Gastrocnemius medialis (tissue), 4 donors: ENCODE results near the gene CCDC33. TPM values are rescaled to one million over a fixed set of nuclear protein-coding genes. Genes with fewer than 3 reads are reported as not detected.

ENCODE experiments used
- ATAC-seq, 2 donors: fragments of 150-250 bp; one replicate each; pipeline ENCODE4 v1.9.1; 2016
- DNase-seq, 2 donors: peaks; one replicate each; pipeline ENCODE4 v3.0.0-alpha.2; 2019
- H3K27ac ChIP-seq, 4 donors: fragments of 200-600 bp; sonication (generic); 1 replicate in 1 of 4; 2 replicates in 3 of 4; pipeline ENCODE4 v1.5.1; 2016 to 2018; ENCODE audit warnings: mild to moderate bottlenecking in 2 of 4, moderate library complexity in 1 of 4
- H3K27me3 ChIP-seq, 3 donors: fragments of 200-600 bp; sonication (generic) in 2 of 3; 1 replicate in 1 of 3; 2 replicates in 2 of 3; pipeline versions ENCODE4 v1.5.1 to v1.6.0; 2016 to 2019; ENCODE audit warnings: mild to moderate bottlenecking in 1 of 3, moderate library complexity in 1 of 3
- H3K36me3 ChIP-seq, 2 donors: fragments of 200-600 bp; sonication (generic) in 1 of 2; one replicate each; pipeline ENCODE4 v1.5.1; 2017 to 2018
- H3K4me1 ChIP-seq, 2 donors: fragments of 200-600 bp; sonication (generic) in 1 of 2; one replicate each; pipeline ENCODE4 v1.5.1; 2016 to 2017; ENCODE audit warnings: mild to moderate bottlenecking in 2 of 2
- H3K4me3 ChIP-seq, 4 donors: fragments of 200-600 bp; sonication (generic) in 3 of 4; 1 replicate in 1 of 4; 2 replicates in 3 of 4; pipeline ENCODE4 v1.5.1; 2016 to 2019; ENCODE audit warnings: mild to moderate bottlenecking in 2 of 4
- H3K9me3 ChIP-seq, 3 donors: fragments of 200-600 bp; sonication (generic) in 2 of 3; 1 replicate in 1 of 3; 2 replicates in 2 of 3; pipeline ENCODE4 v1.5.1; 2016 to 2019
- POLR2A ChIP-seq, 2 donors: fragments of 450-650 bp; IDR thresholded peaks; one replicate each; pipeline ENCODE4 v1.6.1; 2017; ENCODE audit warnings: antibody characterized with exemption in 2 of 2, mild to moderate bottlenecking in 2 of 2, moderate library complexity in 2 of 2
- in situ Hi-C, 4 donors: fragments of 200-750 bp; cut with MboI; loops; one replicate each; pipeline versions ENCODE4 v1.15.0 to v1.8.0; 2017; ENCODE audit warnings: low sequenced_read_pairs in 4 of 4
- intact Hi-C: fragments of 100-400 bp; cut with DNase I; formaldehyde crosslinking; loops from one replicate; pipeline ENCODE4 v1.15.1; 2023; ENCODE audit warnings: low total_unique reads
- total RNA-seq, 4 donors: library from RNA; depleted of rRNA; stranded (reverse); fragments of >200 nt; gene quantifications; one replicate each; pipeline versions ENCODE4 v1.1.0 to v1.2.3, GENCODE V29; 2016
- TF ChIP-seq, protein P1 (sequence below), 5 experiments: fragments of 450-650 bp in 3 of 5; fragments of 200-600 bp in 2 of 5; sonication (generic) in 2 of 5; IDR thresholded peaks in 4 of 5; conservative IDR thresholded peaks in 1 of 5; 1 replicate in 4 of 5; 2 replicates in 1 of 5; pipeline ENCODE4 v1.5.1; 2016 to 2019; ENCODE audit warnings: antibody characterized with exemption in 5 of 5, mild to moderate bottlenecking in 3 of 5, moderate library complexity in 3 of 5

The CCDC33 gene
- total RNA-seq, 4 donors from 2014 or later: not detected

DNA sequence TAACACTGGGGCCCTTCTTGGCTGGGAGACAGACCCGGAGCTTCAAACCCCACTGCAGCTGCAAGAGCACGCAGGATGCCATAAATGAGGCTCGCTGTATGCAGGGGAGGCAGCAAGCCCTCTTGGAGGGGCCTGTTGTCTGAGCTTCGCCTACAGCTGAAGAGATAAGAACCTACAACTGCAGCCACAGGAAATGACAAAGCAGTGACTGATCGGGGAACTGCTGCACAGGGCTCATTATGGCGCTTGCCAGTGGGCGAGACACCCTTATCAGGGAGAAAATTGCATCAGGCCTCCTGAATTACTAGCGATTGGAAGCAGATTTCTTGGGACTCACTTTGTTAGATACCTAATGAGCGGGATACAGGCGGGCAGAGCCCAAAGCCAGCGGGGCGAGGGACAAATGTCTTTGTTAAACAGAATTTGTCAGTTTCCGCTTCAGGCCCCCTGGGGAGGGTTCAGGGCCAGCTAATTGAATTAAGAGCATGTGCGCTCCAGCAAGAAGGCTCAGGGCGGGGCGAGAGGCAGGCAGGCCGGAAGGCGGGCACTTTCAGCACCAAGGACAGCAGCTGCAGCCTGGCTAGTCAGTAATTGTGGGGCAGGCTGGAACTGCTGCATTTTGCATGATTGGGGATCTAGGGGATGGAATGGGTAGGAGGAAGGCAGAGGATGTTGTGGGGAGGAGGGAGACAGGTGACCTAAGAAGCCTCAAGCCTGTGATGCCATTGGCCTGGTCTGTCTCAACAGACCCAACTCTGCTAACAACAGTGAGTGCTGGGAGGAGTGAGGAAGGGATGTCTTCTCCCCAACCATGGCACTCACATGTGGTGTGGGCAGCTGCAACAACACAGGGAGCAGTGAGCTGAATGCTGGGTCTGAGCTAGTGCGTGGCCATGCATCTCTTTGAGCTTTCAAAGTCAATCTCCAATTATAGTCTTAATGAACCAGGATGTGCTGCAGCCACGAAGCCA lies 55.3 kb downstream of the CCDC33 start:
- in situ Hi-C loops: no loop called here
- TF ChIP-seq POLR2A (IDR thresholded peaks at IDR 0.05): no peak
- TF ChIP-seq, protein P1, sequence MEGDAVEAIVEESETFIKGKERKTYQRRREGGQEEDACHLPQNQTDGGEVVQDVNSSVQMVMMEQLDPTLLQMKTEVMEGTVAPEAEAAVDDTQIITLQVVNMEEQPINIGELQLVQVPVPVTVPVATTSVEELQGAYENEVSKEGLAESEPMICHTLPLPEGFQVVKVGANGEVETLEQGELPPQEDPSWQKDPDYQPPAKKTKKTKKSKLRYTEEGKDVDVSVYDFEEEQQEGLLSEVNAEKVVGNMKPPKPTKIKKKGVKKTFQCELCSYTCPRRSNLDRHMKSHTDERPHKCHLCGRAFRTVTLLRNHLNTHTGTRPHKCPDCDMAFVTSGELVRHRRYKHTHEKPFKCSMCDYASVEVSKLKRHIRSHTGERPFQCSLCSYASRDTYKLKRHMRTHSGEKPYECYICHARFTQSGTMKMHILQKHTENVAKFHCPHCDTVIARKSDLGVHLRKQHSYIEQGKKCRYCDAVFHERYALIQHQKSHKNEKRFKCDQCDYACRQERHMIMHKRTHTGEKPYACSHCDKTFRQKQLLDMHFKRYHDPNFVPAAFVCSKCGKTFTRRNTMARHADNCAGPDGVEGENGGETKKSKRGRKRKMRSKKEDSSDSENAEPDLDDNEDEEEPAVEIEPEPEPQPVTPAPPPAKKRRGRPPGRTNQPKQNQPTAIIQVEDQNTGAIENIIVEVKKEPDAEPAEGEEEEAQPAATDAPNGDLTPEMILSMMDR (IDR thresholded peaks at IDR 0.05 in 4 of 5, conservative IDR thresholded peaks at IDR 0.05 in 1 of 5): no peak
- Histone ChIP-seq H3K4me1 (no peaks in the 10 kb centered on the region), H3K9me3 (no peaks in the 10 kb centered on the region), H3K27me3 (peaks cover 0 to 11% (median 0%) of the 10 kb centered on the region in 3 donors), H3K4me3 (no peak overlapping the region), H3K36me3 (no peaks in the 10 kb centered on the region), H3K27ac (no peak overlapping the region)
- peak in 1 of 2 donors; percentile 30 for ATAC-seq
- peak; percentile 26 to 31 for DNase-seq
- intact Hi-C loops: no loop called here

DNA sequence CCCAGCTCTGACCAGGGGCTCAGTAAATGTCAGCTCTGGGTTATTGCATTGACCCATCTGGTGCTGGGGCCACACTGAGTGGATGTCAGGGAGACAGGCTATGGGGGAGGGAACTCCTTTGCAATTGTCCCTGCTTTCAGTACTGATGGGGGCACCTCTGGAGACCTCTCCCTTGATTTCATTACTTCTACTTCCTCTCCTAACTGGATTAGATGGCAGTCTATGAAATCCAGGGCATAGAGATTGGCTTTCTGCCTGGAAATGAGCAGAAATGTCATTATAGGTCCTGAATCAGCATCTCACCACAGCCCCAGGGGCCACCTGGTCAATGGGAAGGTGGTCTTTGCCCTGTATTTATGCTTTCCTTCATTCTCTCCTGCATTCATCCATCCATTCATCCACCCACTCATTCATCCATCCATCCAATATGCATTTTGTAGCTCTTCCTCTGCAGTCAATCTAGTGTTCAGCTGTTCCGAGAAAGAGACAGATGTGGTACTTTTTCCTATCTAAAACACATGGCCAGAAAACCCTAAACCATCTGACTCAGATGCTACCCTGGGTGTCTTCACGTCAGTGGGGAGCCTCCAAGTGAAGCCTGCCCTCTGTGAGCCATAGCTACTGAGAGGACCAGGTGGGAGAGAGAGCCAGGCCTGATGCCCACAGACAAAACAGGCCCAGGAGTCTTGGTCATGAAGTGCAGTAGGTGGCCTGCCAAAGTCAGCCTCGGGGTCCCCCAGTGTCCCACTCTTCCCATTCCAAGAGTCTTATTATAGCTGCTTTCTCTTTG lies 57.1 kb downstream of the CCDC33 start:
- DNase-seq (no peak), ATAC-seq (no peak)
- no peaks in the 10 kb centered on the region for H3K36me3 ChIP-seq
- peaks cover 0 to 11% (median 0%) of the 10 kb centered on the region in 3 donors for H3K27me3 ChIP-seq
- H3K4me3 ChIP-seq: no peak overlapping the region
- H3K4me1 ChIP-seq: no peaks in the 10 kb centered on the region
- no peaks in the 10 kb centered on the region for H3K9me3 ChIP-seq
- no peak overlapping the region for H3K27ac ChIP-seq
- in situ Hi-C loops (no loop called here), intact Hi-C loops (no loop called here)
- TF ChIP-seq, protein P1 (IDR thresholded peaks at IDR 0.05 in 4 of 5, conservative IDR thresholded peaks at IDR 0.05 in 1 of 5): no peak
- TF ChIP-seq POLR2A (IDR thresholded peaks at IDR 0.05): no peak

DNA sequence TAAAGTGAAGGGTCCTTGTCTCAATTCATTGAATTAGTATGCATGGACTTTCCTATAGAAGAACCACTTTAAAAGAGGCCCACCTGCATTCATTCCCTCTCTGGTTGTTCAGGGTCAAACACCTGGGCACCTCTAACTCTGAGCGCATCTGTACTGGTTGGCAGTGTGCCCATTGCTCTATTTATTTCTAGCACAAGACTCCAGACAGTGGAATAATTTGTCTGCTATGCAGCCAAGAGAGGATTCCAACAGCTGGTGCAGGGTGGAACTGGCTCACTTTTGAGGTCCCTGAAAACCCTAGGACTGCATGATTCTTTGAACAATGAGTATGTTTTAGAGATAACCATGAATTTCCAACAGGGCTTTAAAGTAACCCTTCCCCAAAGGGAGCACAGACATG lies 57.9 kb downstream of the CCDC33 start:
- Histone ChIP-seq H3K4me1 (no peaks in the 10 kb centered on the region), H3K27me3 (peaks cover 0 to 11% (median 0%) of the 10 kb centered on the region in 3 donors), H3K36me3 (no peaks in the 10 kb centered on the region), H3K9me3 (no peaks in the 10 kb centered on the region), H3K27ac (no peak overlapping the region), H3K4me3 (no peak overlapping the region)
- in situ Hi-C loops: no loop called here
- DNase-seq (no peak), ATAC-seq (no peak)
- no peak for TF ChIP-seq POLR2A (IDR thresholded peaks at IDR 0.05)
- TF ChIP-seq, protein P1 (IDR thresholded peaks at IDR 0.05 in 4 of 5, conservative IDR thresholded peaks at IDR 0.05 in 1 of 5): no peak
- intact Hi-C loops: no loop called here

DNA sequence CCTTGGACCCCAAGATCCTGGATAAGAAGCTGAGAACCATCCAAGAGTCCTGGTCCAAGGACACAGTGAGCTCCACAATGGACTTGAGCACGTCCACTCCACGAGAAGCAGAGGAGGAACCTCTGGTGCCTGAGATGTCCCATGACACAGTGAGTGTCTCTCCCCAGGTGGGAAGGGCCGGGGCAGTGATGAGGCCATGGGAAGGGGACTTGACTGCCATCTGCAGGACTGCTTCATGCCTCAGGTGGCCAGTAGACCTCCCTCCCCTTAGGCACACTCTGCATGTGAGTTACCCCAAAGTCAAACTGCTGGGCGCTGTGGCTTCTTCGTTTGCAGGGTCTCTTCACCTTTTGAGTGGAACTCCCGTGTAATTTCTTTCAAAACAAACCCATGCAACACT lies 59.7 kb downstream of the CCDC33 start:
- in situ Hi-C loops (no loop called here), intact Hi-C loops (no loop called here)
- DNase-seq (no peak), ATAC-seq (no peak)
- H3K4me1 ChIP-seq: no peaks in the 10 kb centered on the region
- H3K27ac ChIP-seq: no peak overlapping the region
- no peak for TF ChIP-seq POLR2A (IDR thresholded peaks at IDR 0.05)
- TF ChIP-seq, protein P1 (IDR thresholded peaks at IDR 0.05 in 4 of 5, conservative IDR thresholded peaks at IDR 0.05 in 1 of 5): no peak
- H3K4me3 ChIP-seq: no peak overlapping the region
- H3K36me3 ChIP-seq: no peaks in the 10 kb centered on the region
- H3K9me3 ChIP-seq: no peaks in the 10 kb centered on the region
- peaks cover 0 to 11% (median 0%) of the 10 kb centered on the region in 3 donors for H3K27me3 ChIP-seq
